PFSK-1 (cell line): ENCODE measurements around the gene NHSL2.

Experiments used
- FOXP2 ChIP-seq: optimal IDR thresholded peaks from 2 replicates; pipeline ENCODE3; 2011; ENCODE audit warnings: borderline replicate concordance, control low read depth, inconsistent platforms; ENCODE audit not compliant: insufficient read depth; ENCODE audit errors: extremely low read length, extremely low read depth
- POLR2AphosphoS5 ChIP-seq: IDR thresholded peaks from 2 replicates; pipeline ENCODE4 v1.6.1; 2012; ENCODE audit warnings: low read depth, mild to moderate bottlenecking, control low read depth, low read length, moderate library complexity
- SIN3A ChIP-seq: IDR thresholded peaks from 2 replicates; pipeline ENCODE4 v1.6.1; 2012; ENCODE audit warnings: mild to moderate bottlenecking, low read length, moderate library complexity, borderline replicate concordance; ENCODE audit not compliant: insufficient read depth
- TAF1 ChIP-seq: IDR thresholded peaks from 2 replicates; pipeline ENCODE4 v1.6.1; 2012; ENCODE audit warnings: low read length, control low read depth, borderline replicate concordance; ENCODE audit not compliant: insufficient read depth
- TF ChIP-seq, protein P1 (sequence below), 2 experiments: IDR thresholded peaks; 2 replicates each; pipeline versions ENCODE4 v1.6.1 to v1.8.0; 2011 to 2012; ENCODE audit warnings: low read depth in 2 of 2, low read length in 2 of 2, control low read depth in 1 of 2, inconsistent platforms in 1 of 2, mild to moderate bottlenecking in 1 of 2, moderate library complexity in 1 of 2; ENCODE audit not compliant: insufficient read depth in 1 of 2

NHSL2 gene

DNA sequence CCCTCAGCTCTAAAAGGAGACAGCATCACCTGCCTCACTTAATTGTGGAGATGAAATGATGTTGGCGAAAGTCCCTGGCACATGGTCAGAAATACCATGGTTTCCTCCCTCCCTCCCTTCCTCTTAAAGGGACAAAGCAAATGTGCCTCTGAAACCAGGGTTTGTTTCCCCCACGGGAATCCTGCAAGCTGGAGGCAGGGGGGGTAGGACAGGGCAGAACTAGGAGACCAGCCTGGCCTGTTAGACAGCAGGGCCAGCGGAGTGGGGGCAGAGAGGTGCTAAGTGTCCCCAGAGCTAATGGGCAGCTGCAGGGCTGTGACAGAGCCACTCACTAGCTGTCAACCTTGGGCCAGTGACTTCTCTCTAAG, 215.4 kb downstream of the NHSL2 start:
- TF ChIP-seq SIN3A (no peak), FOXP2 (no peak), TAF1 (no peak), POLR2AphosphoS5 (no peak)
- TF ChIP-seq, protein P1, sequence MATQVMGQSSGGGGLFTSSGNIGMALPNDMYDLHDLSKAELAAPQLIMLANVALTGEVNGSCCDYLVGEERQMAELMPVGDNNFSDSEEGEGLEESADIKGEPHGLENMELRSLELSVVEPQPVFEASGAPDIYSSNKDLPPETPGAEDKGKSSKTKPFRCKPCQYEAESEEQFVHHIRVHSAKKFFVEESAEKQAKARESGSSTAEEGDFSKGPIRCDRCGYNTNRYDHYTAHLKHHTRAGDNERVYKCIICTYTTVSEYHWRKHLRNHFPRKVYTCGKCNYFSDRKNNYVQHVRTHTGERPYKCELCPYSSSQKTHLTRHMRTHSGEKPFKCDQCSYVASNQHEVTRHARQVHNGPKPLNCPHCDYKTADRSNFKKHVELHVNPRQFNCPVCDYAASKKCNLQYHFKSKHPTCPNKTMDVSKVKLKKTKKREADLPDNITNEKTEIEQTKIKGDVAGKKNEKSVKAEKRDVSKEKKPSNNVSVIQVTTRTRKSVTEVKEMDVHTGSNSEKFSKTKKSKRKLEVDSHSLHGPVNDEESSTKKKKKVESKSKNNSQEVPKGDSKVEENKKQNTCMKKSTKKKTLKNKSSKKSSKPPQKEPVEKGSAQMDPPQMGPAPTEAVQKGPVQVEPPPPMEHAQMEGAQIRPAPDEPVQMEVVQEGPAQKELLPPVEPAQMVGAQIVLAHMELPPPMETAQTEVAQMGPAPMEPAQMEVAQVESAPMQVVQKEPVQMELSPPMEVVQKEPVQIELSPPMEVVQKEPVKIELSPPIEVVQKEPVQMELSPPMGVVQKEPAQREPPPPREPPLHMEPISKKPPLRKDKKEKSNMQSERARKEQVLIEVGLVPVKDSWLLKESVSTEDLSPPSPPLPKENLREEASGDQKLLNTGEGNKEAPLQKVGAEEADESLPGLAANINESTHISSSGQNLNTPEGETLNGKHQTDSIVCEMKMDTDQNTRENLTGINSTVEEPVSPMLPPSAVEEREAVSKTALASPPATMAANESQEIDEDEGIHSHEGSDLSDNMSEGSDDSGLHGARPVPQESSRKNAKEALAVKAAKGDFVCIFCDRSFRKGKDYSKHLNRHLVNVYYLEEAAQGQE (IDR thresholded peaks at IDR 0.05; ENCODE audit: insufficient read depth in 1 of 2, low read depth in 2 of 2, low read length in 2 of 2), result no peak

GRCh38 chrX:72126539-72127140, 216.0 kb downstream of the NHSL2 start:
- TF ChIP-seq POLR2AphosphoS5, result no peak
- no peak for TF ChIP-seq SIN3A
- TF ChIP-seq, protein P1 (IDR thresholded peaks at IDR 0.05; ENCODE audit: insufficient read depth in 1 of 2, low read depth in 2 of 2, low read length in 2 of 2), result no peak
- TF ChIP-seq FOXP2, result no peak
- no peak for TF ChIP-seq TAF1

GRCh38 chrX:72127332-72127731, 216.7 kb downstream of the NHSL2 start:
- TF ChIP-seq POLR2AphosphoS5 (no peak), FOXP2 (no peak), TAF1 (no peak), SIN3A (no peak)
- TF ChIP-seq, protein P1 (IDR thresholded peaks at IDR 0.05; ENCODE audit: insufficient read depth in 1 of 2, low read depth in 2 of 2, low read length in 2 of 2), result no peak

- no peak for TF ChIP-seq TAF1
- no peak for TF ChIP-seq SIN3A
Measured at GRCh38 chrX:72128183-72128834, 217.7 kb downstream of the NHSL2 start.

DNA sequence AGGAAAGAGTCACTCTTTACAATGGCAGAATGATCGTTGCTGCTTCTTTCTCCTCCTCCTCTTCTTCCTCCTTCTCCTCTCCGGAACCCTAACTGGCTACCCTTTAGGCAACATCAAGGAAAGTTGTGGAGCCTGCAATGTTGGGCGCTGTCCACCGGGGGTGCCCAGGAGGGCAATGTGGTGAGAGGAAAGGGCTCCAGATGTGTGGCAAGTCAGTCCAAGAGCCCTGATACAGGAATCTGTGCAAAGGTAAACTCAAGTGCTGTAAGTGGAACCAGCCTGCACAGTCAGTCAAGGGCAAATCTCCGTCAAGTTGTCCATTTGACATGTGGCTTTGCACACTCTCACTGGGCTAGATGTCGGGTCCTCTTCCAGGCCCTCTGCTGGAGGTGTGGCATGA, 218.2 kb downstream of the NHSL2 start:
- TF ChIP-seq, protein P1 (IDR thresholded peaks at IDR 0.05; ENCODE audit: insufficient read depth in 1 of 2, low read depth in 2 of 2, low read length in 2 of 2), result no peak
- TF ChIP-seq SIN3A (no peak), POLR2AphosphoS5 (no peak), TAF1 (no peak), FOXP2 (no peak)
